HepG2 (cell line): ENCODE results near the gene VAMP8. TPM values are rescaled to one million over a fixed set of nuclear protein-coding genes. Genes with fewer than 3 reads are reported as not detected.
A peak's percentile ranks its signal among the peaks of the same experiment; 100 is the strongest.

Experiments used
- ELF3 ChIP-seq: IDR thresholded peaks from 2 replicates; pipeline ENCODE4 v1.6.1; 2016; ENCODE audit warnings: missing genetic modification reagents, missing compliant biosample characterization
- EZH2 ChIP-seq: conservative IDR thresholded peaks from 2 replicates; pipeline ENCODE4 v1.6.1; 2012; ENCODE audit warnings: mild to moderate bottlenecking, low read depth, low read length, moderate library complexity
- FOXP1 ChIP-seq, 2 experiments: fragments of 450-650 bp in 1 of 2; IDR thresholded peaks; 2 replicates each; pipeline ENCODE4 v1.6.1; 2017 to 2018; ENCODE audit warnings: antibody characterized with exemption in 1 of 2
- HNRNPUL1 ChIP-seq: fragments of 200-400 bp; formaldehyde crosslinking; IDR thresholded peaks from 2 replicates; pipeline ENCODE4 v1.6.1; 2017; ENCODE audit warnings: low read depth, mild to moderate bottlenecking, low read length, moderate library complexity
- ZNF558 ChIP-seq: sonication (generic); formaldehyde crosslinking; IDR thresholded peaks from 2 replicates; pipeline ENCODE4 v1.9.0; 2022; ENCODE audit warnings: mild to moderate bottlenecking, missing genetic modification reagents, borderline replicate concordance
- polyA plus RNA-seq, 8 experiments: library from polyadenylated mRNA; depleted of rRNA in 3 of 8; stranded (reverse) in 7 of 8; unstranded in 1 of 8; fragments of >200 nt; fragmentation: Illumina TruSeq in 4 of 8; extraction: Trizol in 4 of 8; gene quantifications; 2 replicates each; pipeline versions ENCODE4 v1.2.1 to v1.2.3, GENCODE V29; 2011 to 2016; ENCODE audit warnings: low read depth in 4 of 8, missing spikeins in 1 of 8, mixed read lengths in 1 of 8; ENCODE audit not compliant: insufficient read depth in 1 of 8
- total RNA-seq, 5 experiments: library from RNA; depleted of rRNA; stranded (reverse); fragments of >200 nt; fragmentation: Illumina TruSeq; extraction: Trizol; gene quantifications; 2 replicates each; pipeline ENCODE4 v1.2.3, GENCODE V29; 2016; ENCODE audit warnings: low read depth in 1 of 5
- TF ChIP-seq, protein P1 (sequence below): sonication (generic); formaldehyde crosslinking; IDR thresholded peaks from 2 replicates; pipeline ENCODE4 v1.4.0; 2020; ENCODE audit warnings: mild to moderate bottlenecking, missing genetic modification reagents

VAMP8 gene
- total and polyA plus RNA-seq, 2 of the 13 experiments (the other 11 are each of a cell fraction or from before 2014, with no cell fraction given) = 83.3 to 157 TPM

DNA sequence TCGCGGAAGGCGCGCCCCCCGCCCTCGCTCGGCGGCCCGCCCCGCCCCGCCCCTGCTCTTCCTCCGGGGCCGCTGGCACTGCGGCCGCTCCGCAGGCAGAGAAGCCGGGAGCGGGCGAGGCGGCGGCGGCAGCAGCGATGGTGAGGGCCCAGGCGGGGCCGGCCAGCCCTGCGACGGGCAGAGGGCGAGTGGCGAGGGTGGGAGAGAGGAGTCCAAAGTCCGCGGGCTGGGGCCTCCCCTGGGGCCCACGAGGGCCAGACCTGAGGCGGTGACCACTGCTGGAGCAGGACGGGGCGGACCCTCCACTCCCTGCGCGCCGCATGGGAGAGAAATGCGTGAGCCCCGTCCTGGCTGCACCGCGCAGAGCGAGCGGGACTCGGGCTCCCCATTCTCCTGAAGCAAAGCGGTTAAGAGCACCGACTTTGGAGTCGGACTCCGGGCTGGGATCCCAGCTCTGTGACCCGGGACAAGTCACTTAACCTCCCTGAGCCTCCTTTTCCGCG, 7.0 kb downstream of the VAMP8 start, which contains the start of gene VAMP5 (continued):
- TF ChIP-seq HNRNPUL1 = 0 out of 2 replicates have a peak, but pooled peaks have one; percentile 53
- no peak for TF ChIP-seq FOXP1 (IDR thresholded peaks at IDR 0.05)
- TF ChIP-seq FOXP1 (CRISPR knock-in tag; IDR thresholded peaks at IDR 0.05) = no peak
- TF ChIP-seq ZNF558 (CRISPR knock-in tag) = peak; percentile 91; the same call in 1 of the 2 replicates
- no peak for TF ChIP-seq EZH2
- 0 out of 2 replicates have a peak, but pooled peaks have one; percentile 55 for TF ChIP-seq ELF3 (CRISPR knock-in tag)
- TF ChIP-seq, protein P1, sequence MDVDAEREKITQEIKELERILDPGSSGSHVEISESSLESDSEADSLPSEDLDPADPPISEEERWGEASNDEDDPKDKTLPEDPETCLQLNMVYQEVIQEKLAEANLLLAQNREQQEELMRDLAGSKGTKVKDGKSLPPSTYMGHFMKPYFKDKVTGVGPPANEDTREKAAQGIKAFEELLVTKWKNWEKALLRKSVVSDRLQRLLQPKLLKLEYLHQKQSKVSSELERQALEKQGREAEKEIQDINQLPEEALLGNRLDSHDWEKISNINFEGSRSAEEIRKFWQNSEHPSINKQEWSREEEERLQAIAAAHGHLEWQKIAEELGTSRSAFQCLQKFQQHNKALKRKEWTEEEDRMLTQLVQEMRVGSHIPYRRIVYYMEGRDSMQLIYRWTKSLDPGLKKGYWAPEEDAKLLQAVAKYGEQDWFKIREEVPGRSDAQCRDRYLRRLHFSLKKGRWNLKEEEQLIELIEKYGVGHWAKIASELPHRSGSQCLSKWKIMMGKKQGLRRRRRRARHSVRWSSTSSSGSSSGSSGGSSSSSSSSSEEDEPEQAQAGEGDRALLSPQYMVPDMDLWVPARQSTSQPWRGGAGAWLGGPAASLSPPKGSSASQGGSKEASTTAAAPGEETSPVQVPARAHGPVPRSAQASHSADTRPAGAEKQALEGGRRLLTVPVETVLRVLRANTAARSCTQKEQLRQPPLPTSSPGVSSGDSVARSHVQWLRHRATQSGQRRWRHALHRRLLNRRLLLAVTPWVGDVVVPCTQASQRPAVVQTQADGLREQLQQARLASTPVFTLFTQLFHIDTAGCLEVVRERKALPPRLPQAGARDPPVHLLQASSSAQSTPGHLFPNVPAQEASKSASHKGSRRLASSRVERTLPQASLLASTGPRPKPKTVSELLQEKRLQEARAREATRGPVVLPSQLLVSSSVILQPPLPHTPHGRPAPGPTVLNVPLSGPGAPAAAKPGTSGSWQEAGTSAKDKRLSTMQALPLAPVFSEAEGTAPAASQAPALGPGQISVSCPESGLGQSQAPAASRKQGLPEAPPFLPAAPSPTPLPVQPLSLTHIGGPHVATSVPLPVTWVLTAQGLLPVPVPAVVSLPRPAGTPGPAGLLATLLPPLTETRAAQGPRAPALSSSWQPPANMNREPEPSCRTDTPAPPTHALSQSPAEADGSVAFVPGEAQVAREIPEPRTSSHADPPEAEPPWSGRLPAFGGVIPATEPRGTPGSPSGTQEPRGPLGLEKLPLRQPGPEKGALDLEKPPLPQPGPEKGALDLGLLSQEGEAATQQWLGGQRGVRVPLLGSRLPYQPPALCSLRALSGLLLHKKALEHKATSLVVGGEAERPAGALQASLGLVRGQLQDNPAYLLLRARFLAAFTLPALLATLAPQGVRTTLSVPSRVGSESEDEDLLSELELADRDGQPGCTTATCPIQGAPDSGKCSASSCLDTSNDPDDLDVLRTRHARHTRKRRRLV (CRISPR knock-in tag) = peak; percentile 44; the same call in 1 of the 2 replicates
